Kidney (tissue), 14 donors: ENCODE results near the gene CPE. TPM values are rescaled to one million over a fixed set of nuclear protein-coding genes. Genes with fewer than 3 reads are reported as not detected.
A peak's percentile ranks its signal among the peaks of the same experiment; 100 is the strongest.

ENCODE experiments used
- DNase-seq, 5 donors: peaks; one replicate each; pipeline ENCODE4 v3.0.0-alpha.2; 2013 to 2020
- FAIRE-seq: peaks from 2 replicates; lab custom pipeline; 2012; peaks lifted over from hg19 to GRCh38; lab: Jason Lieb, UNC
- H3K27ac ChIP-seq, 2 donors: one replicate each; pipeline ENCODE4 v1.7.0; 2013; ENCODE audit warnings: low read depth in 2 of 2, low read length in 2 of 2, inconsistent platforms in 1 of 2
- H3K27me3 ChIP-seq: one replicate; pipeline ENCODE4 v1.7.1; 2013; ENCODE audit warnings: low read length, inconsistent platforms; ENCODE audit not compliant: control insufficient read depth, insufficient read depth
- H3K36me3 ChIP-seq, 3 donors: one replicate each; pipeline versions ENCODE4 v1.7.0 to v1.7.1; 2013; ENCODE audit warnings: low read length in 3 of 3, control low read depth in 1 of 3, inconsistent platforms in 1 of 3; ENCODE audit not compliant: insufficient read depth in 3 of 3, control insufficient read depth in 2 of 3
- H3K4me1 ChIP-seq, 3 donors: one replicate each; pipeline versions ENCODE4 v1.7.0 to v1.7.1; 2013; ENCODE audit warnings: low read length in 3 of 3, inconsistent platforms in 1 of 3, low read depth in 1 of 3; ENCODE audit not compliant: control insufficient read depth in 2 of 3, insufficient read depth in 2 of 3
- H3K4me3 ChIP-seq, 3 donors: one replicate each; pipeline versions ENCODE4 v1.7.0 to v1.8.1; 2013; ENCODE audit warnings: low read length in 3 of 3, control low read depth in 1 of 3, inconsistent platforms in 1 of 3
- H3K9ac ChIP-seq, 3 donors: one replicate each; pipeline versions ENCODE4 v1.7.0 to v1.7.1; 2013; ENCODE audit warnings: low read length in 3 of 3, control low read depth in 1 of 3, inconsistent platforms in 1 of 3
- H3K9me3 ChIP-seq, 3 donors: one replicate each; pipeline versions ENCODE4 v1.7.0 to v1.7.1; 2013; ENCODE audit warnings: low read length in 3 of 3, control low read depth in 1 of 3, inconsistent platforms in 1 of 3; ENCODE audit not compliant: control insufficient read depth in 2 of 3, insufficient read depth in 1 of 3
- CTCF ChIP-seq: IDR thresholded peaks from 3 replicates; pipeline ENCODE4 v1.5.1; 2012; ENCODE audit warnings: mild to moderate bottlenecking, moderate library complexity, borderline replicate concordance; ENCODE audit not compliant: insufficient read depth; ENCODE audit errors: extremely low read depth
- intact Hi-C: fragments of 100-400 bp; cut with DNase I; formaldehyde crosslinking; loops from one replicate; pipeline ENCODE4 v1.11.1; 2022
- microRNA-seq: library from miRNA; unstranded; fragments of <30 nt; microRNA quantifications from one replicate; pipeline ENCODE4 v1.2.0, GENCODE V29; 2020
- polyA plus RNA-seq: library from polyadenylated mRNA; stranded (reverse); fragments of 350-450 nt; fragmentation: Illumina TruSeq; extraction: RNeasy Lipid Tissue Mini Kit (QIAGEN cat#74804); gene quantifications from one replicate; pipeline ENCODE4 v1.2.3, GENCODE V29; 2014; ENCODE audit warnings: low read depth, low replicate concordance; ENCODE audit not compliant: insufficient read depth
- total RNA-seq: library from RNA; stranded (reverse); fragmentation: NEBNext Ultra II Directional; extraction: Animal tissue kit (Norgen Biotek cat#: 25700); gene quantifications from one replicate; pipeline ENCODE4 v1.2.1, GENCODE V29; 2021
- donor health status: control.
- donor health status: control.
- donor health status: control.
- donor health status: control.
- donor health status: control.
- donor health status: DM: yes; HTN: yes; CAD: no.
- donor health status: Normal renal cell carcinoma (clear cell type).

The CPE gene
- total and polyA plus RNA-seq, 2 donors from 2014 or later, result 24.2 to 87.7 TPM

- no peak for TF ChIP-seq CTCF
- no peaks in the 10 kb centered on the region for H3K9me3 ChIP-seq
- no peaks in the 10 kb centered on the region for H3K4me1 ChIP-seq
- H3K36me3 ChIP-seq, result no peaks in the 10 kb centered on the region
- no peak overlapping the region for H3K4me3 ChIP-seq
- H3K27ac ChIP-seq, result no peak overlapping the region
- FAIRE-seq, result no peak
- intact Hi-C loops, result no loop called here
- no peak overlapping the region for H3K9ac ChIP-seq
- DNase-seq, result peak in 1 of 5 donors; percentile 3
- H3K27me3 ChIP-seq, result no peaks in the 10 kb centered on the region
Observed at GRCh38 chr4:165541851-165542459, 163.1 kb downstream of the CPE start.

GRCh38 chr4:165542476-165542875 is 163.7 kb downstream of the CPE start:
- no peak for DNase-seq
- TF ChIP-seq CTCF, result no peak
- H3K27me3 ChIP-seq, result no peaks in the 10 kb centered on the region
- no peak for FAIRE-seq
- no peaks in the 10 kb centered on the region for H3K4me1 ChIP-seq
- H3K36me3 ChIP-seq, result no peaks in the 10 kb centered on the region
- no peaks in the 10 kb centered on the region for H3K9me3 ChIP-seq
- intact Hi-C loops, result no loop called here
- no peak overlapping the region for H3K27ac ChIP-seq
- no peak overlapping the region for H3K4me3 ChIP-seq
- no peak overlapping the region for H3K9ac ChIP-seq

Small RNA genes lying within 50 kb of the gene (microRNA-seq; reads per million reads assigned to microRNA genes)
- gene MIR578, result not detected

Other genes with a start within 250 kb of the CPE start
- 44.4 TPM for gene KLHL2, start 171.4 kb upstream of the CPE start, total RNA-seq
- 11.5 TPM for gene KLHL2, start 171.4 kb upstream of the CPE start, polyA plus RNA-seq
- gene MSMO1, start 51.3 kb upstream of the CPE start, total RNA-seq, result 32.4 TPM
- 91.4 TPM for gene MSMO1, start 51.3 kb upstream of the CPE start, polyA plus RNA-seq